ENCODE measurements around the gene SH2D5. TPM values are rescaled to one million over a fixed set of nuclear protein-coding genes. Genes with fewer than 3 reads are reported as not detected.
"Not testable (repeated sequence)": the region's sequence is repeated elsewhere in the genome, so short reads cannot be mapped to it uniquely, and the experiment has no call there.

The SH2D5 gene
- polyA plus RNA-seq, 1 experiment = 4.9 TPM

DNA sequence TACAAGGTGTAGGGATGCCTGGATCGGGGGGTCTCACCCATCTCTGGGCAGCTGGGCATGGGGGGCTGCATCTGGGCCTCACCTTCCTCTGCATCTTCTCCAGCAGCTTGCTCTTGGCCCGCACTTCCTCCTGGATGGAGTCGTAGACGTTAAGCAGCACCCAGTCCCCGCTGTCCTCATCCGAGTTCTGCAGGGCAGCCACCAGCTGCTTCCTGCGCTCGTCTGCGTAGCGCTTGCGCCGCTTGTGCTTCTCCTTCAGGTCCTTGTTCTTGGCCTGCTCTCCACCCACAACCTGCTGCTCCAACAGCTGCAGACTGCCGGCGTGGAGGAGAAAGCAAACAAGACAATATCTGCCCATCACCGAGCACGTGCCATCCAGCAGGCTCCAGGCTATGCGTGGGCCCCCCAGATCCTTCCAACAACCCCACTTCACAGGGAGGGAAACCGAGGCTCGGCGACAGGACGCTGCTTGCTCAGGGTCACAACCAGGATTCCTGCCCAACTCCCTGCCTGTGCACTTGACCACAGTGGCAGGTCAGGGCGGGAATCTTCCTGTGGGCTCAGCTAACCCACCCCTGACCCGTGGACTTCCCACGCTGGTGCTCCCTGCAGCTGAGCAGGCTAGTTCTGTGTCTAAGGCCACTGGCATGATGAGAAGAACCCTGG, 49.8 kb downstream of the SH2D5 start:
- POLR2A ChIA-PET = no interaction called here
- TF ChIP-seq, protein P1, sequence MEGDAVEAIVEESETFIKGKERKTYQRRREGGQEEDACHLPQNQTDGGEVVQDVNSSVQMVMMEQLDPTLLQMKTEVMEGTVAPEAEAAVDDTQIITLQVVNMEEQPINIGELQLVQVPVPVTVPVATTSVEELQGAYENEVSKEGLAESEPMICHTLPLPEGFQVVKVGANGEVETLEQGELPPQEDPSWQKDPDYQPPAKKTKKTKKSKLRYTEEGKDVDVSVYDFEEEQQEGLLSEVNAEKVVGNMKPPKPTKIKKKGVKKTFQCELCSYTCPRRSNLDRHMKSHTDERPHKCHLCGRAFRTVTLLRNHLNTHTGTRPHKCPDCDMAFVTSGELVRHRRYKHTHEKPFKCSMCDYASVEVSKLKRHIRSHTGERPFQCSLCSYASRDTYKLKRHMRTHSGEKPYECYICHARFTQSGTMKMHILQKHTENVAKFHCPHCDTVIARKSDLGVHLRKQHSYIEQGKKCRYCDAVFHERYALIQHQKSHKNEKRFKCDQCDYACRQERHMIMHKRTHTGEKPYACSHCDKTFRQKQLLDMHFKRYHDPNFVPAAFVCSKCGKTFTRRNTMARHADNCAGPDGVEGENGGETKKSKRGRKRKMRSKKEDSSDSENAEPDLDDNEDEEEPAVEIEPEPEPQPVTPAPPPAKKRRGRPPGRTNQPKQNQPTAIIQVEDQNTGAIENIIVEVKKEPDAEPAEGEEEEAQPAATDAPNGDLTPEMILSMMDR (IDR thresholded peaks at IDR 0.05; ENCODE audit: low read depth, low read length) = no peak
- H3K27ac ChIP-seq (ENCODE audit: low read depth, low read length) = no peak overlapping the region
- no peak overlapping the region for H3K4me3 ChIP-seq (ENCODE audit: low read depth, low read length)
- H3K27me3 ChIP-seq (ENCODE audit: control insufficient read depth, insufficient read depth, low read length) = no peaks in the 10 kb centered on the region
- DNase-seq (ENCODE audit: low read depth, low spot score) = no peak
- CTCF ChIA-PET = no interaction called here
- no peaks in the 10 kb centered on the region for H3K9me3 ChIP-seq (ENCODE audit: control insufficient read depth, insufficient read depth, low read length)

DNA sequence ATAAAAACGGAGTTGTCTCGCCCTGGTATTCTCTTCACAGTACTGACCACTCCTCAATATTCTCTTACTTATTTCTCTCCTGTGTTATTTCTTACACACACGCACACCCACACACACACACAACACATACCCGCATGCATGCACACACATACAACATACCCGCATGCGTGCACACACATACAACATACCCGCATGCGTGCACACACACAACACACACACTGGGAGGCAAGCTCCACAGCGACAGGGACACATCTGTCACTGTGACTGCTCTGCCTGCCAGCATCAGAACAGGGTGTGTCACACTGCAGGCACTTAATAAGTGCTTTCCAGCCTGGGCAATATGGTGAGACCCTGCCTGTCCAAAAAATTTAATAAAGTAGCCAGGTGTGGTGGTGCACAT, 50.5 kb downstream of the SH2D5 start:
- ChIA-PET CTCF (no interaction called here), POLR2A (no interaction called here)
- H3K27ac ChIP-seq (ENCODE audit: low read depth, low read length) = no peak overlapping the region
- H3K4me3 ChIP-seq (ENCODE audit: low read depth, low read length) = no peak overlapping the region
- no peaks in the 10 kb centered on the region for H3K27me3 ChIP-seq (ENCODE audit: control insufficient read depth, insufficient read depth, low read length)
- no peak for DNase-seq (ENCODE audit: low read depth, low spot score)
- no peaks in the 10 kb centered on the region for H3K9me3 ChIP-seq (ENCODE audit: control insufficient read depth, insufficient read depth, low read length)
- TF ChIP-seq, protein P1 (IDR thresholded peaks at IDR 0.05; ENCODE audit: low read depth, low read length) = no peak

DNA sequence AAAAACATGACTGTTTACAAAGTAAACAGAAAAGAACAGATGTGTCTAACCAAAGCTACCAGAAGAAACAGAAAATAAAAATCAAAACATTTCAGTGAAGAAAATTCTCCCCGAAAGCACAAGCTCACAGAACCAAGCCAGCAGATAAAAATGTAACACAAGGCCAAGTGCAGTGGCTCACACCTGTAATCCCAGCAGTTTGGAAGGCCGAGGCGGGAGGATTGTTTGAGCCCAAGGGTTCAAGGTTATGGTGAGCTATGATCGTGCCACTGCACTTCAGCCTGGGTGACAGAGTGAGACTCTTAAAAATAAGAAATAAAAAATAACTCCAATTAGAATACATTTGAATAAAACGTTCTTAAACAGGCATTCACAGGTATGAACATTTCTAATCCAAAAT, 52.2 kb downstream of the SH2D5 start:
- H3K9me3 ChIP-seq (ENCODE audit: control insufficient read depth, insufficient read depth, low read length) = no peaks in the 10 kb centered on the region
- no peak overlapping the region for H3K4me3 ChIP-seq (ENCODE audit: low read depth, low read length)
- ChIA-PET POLR2A (no interaction called here), CTCF (interaction anchor here (0.8 kb wide), 2 partner anchors 16 to 19 kb away, joined by 3 read pairs; no protein-coding TSS in a partner anchor)
- TF ChIP-seq, protein P1 (IDR thresholded peaks at IDR 0.05; ENCODE audit: low read depth, low read length) = no peak
- DNase-seq (ENCODE audit: low read depth, low spot score) = no peak
- no peaks in the 10 kb centered on the region for H3K27me3 ChIP-seq (ENCODE audit: control insufficient read depth, insufficient read depth, low read length)
- no peak overlapping the region for H3K27ac ChIP-seq (ENCODE audit: low read depth, low read length)

DNA sequence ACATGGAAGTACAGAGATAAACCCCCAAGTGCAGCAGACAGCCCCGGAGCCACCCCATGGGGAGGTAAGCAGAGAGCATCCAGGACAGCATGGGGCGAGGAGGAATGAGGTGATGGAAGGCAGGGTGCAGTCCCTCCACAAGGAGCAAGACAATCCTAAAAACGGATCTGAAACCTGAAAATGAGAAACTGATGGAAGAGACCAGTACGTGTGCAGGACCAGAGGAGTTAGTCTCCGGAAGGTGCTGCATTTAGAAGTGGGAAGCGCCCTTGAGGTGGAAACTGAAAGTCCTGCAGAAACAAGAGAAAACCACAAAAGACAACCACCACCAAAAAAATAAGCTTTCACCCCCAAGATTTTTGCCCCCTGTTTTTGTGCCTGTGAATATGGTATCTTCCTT, 53.9 kb downstream of the SH2D5 start:
- no peaks in the 10 kb centered on the region for H3K27me3 ChIP-seq (ENCODE audit: control insufficient read depth, insufficient read depth, low read length)
- no peak overlapping the region for H3K4me3 ChIP-seq (ENCODE audit: low read depth, low read length)
- ChIA-PET POLR2A (no interaction called here), CTCF (no interaction called here)
- no peak for DNase-seq (ENCODE audit: low read depth, low spot score)
- H3K27ac ChIP-seq (ENCODE audit: low read depth, low read length) = no peak overlapping the region
- TF ChIP-seq, protein P1 (IDR thresholded peaks at IDR 0.05; ENCODE audit: low read depth, low read length) = no peak
- no peaks in the 10 kb centered on the region for H3K9me3 ChIP-seq (ENCODE audit: control insufficient read depth, insufficient read depth, low read length)

DNA sequence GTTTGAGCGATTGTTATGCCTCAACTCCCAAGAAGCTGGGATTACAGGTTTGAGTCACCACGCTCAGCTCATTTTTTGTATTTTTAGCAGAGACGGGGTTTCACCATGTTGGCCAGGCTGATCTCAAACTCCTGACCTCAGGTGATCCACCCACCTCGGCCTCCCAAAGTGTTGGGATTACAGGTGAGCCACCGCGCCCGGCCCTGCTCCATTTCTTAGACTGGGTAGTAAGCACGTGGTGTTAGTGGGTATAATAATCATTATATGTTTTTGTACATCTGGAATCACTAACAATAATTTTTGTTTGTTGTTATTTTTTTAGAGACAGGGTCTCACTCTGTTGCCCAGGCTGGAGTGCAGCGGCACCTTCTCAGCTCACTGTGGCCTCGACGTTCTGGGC, 58.9 kb downstream of the SH2D5 start:
- DNase-seq (ENCODE audit: low read depth, low spot score); POLR2A ChIA-PET; H3K27ac ChIP-seq (ENCODE audit: low read depth, low read length); H3K4me3 ChIP-seq (ENCODE audit: low read depth, low read length); H3K27me3 ChIP-seq (ENCODE audit: control insufficient read depth, insufficient read depth, low read length); H3K9me3 ChIP-seq (ENCODE audit: control insufficient read depth, insufficient read depth, low read length): not testable (repeated sequence)
- CTCF ChIA-PET = interaction anchor here (1.0 kb wide), 1 partner anchor 23 kb away, joined by 3 read pairs; no protein-coding TSS in a partner anchor
